HG03342 (cell line): ENCODE data around the gene SEMA4D.

Experiments used
- ATAC-seq: cut with Tn5 transposase; IDR thresholded peaks from one replicate; pipeline ENCODE4 v1.9.1; 2021; ENCODE audit warnings: mild to moderate bottlenecking, moderate library complexity; ENCODE audit not compliant: unreplicated experiment

The SEMA4D gene

DNA sequence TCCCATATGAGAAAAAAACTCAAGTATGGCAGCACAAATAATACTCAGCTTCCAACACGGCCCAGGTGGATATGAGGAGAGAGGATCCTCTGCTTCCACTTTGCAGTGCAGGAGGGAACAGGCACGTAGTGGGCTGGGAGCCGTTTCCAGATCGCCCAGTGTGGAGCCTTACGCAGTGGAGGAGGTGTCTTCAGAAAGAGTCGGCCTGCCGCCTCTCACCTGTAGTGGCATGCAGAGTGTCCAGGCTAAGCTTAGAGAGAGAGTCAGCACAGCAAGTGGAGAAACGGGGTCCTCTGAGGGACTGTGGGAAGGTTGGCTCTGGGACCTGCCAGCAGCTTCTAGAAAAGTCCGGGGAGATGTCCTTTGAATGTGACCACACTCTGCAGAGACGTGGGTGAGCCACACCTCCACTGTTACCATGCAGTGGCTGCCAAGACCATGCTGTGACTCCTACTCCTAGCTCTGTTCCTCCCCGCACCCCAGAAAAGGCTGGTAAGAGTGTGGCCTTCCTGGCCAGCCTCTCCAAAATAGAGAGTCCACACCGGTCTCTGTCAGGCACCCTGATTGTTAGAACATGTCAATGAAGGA lies 3.5 kb upstream of the SEMA4D start:
- no peak for ATAC-seq

DNA sequence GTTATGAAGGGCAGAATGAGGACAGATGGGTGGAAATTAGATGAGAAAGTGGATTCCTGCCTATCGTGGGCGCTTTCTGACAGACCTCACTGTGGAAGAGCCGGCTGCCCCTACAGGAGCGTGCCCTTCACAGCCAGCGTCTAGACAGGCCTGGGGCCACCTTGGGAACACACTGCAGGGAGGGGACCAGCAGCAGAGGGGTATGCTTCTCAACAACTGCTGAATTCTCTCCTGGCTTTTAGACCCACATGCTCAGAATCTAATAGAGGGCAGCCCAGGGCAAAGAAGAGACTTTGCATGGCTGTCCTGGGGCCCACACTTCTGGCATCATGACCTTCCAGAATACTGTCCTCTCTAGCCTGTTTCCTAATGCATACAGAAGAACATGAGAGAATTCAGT lies 2.1 kb upstream of the SEMA4D start:
- ATAC-seq = no peak

DNA sequence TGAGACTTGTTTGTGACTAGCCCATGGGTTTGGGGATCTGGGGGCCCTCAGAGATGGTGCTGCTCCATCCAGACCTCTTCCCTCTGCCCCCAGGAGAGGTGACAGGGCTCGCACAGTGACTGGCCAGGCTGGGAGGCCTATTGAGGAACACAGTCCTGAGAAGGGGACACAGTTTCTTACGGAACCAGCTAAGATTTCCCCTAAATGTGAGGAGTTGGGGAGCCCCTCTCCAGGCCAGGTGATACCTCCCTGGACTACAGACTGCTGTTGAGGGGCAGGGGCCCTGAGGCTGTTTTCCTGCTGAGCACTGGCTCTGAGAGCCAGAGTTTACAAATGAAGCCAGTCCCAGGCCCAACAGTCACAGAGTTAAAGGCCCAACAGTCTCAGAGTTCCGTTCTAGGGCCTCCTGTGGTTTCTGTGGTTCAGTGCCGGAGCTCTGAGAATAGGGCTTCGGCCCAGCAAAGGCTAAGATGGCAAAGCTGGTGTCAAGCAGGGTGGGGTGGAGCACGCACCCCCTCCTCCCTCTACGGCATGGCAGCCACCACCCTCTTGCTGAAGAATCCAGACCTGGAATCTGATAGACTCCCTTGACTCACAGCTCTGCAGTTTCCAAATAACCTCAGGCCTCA lies 1.1 kb upstream of the SEMA4D start:
- peak; percentile 39 for ATAC-seq

DNA sequence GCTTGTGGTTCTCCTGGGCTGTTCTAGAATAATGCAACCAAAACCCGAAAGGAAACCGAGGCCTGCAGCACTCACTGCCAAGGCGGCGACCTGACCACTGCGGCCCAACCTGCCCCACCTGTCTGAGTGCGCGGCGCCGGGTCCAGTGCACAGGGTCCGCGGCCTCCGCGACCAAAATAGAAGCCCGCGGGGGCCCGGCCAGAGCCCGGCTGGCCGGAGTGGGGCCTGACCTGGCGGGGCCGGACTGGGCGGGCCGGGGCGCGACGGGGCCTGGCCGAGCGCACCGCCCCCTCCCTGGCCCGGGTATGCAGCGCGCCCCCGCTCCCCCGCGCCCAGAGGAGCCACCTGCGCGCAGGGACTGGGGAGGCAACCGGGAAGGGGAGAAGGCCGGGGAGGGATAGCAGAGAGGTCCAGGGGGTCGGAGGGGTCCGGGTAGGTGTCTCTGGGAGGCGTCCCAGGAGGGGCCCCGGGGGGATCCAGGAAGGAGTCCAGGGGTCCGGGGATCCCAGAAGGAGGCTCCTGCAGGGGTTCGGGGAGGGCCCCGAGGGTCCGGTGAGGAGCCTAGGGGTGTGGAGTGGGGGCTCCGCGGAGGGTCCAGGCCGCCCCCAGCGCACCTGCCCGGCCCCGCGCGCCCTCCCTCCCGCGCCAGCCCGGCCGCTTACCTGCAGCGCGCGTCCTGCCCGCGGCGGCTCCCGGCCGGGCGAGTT lies 503 bp downstream of the SEMA4D start:
- ATAC-seq = no peak

DNA sequence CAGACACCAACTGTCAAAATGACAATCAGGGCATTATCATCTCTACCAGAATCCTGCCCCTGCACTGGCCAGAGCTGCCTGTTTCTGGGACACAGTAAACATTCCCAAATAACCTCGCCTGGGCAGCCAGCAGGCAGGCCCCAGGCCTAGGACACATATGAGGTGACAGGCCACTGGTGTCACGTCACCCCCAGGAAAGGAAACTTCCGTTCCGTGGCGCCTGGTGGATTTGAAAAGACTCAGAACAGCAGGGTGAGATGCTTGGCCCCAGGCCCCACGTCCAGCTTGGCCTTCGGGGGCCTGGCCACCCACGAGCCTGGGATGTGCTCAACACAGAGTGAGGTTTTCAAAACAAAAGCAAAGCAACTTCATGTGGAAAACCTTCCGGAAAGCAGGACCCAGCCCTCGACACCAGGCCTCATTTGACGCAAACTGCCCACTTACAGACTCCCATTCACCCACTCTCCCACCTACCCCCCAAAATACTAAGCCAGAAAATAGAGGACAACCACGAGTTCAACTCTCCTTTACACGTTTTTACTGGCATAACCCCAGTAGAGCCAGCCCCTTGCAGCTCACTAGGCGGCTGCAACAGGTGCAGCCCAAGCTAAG lies 1.2 kb downstream of the SEMA4D start:
- ATAC-seq = no peak

DNA sequence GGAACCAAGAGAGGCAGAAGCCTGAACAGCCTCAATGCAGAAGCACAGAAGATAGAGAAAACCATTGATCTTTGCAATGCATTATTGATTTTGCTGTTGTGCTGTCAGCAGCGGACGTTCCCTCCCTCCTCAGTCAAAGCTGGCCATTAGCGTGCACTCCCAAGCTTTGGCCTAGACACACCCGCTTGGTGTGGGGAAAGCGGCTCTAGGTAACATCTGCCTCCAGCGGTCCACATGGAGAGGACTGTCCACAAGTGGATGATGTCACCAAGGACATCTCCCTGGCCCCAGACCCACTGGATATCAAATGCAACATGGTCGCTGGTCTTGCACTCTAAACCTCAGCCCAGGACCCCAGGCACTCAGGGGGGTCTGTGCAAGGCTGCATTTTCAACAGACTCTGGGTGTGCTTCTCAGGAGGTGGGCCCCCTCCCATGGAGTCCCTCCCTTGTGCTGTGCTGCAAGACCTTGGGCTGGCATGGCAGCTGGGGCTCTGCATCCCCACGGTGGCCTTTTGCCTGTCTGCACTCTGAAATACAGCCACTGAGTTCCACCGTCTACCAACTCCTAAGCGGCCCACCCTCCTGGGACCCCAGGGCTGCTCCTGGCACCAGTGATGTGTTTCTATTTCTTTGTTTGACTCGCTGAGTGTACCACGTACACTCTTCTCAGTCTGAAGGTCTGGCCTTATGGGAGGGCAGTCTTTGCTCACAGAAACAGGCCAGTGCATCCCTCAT lies 1.9 kb downstream of the SEMA4D start:
- no peak for ATAC-seq

DNA sequence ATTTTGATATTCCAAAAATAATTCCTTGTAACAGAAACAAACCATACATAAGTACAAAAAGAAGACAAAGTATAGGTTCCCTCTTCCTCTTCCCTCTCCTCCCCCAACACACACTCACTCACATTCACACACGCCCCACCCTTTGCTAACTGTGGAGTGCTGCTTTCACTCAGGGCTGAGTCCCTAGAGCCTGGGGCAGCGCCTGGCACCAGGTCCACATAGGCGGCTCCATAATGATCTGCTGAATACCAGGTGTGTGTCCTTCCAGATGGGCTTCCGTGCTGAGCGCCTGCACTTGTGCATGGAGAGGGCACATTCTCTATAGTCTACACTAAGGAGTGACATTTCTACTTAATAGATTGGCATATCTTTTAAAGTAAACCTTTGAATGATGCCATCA lies 3.7 kb downstream of the SEMA4D start:
- no peak for ATAC-seq

DNA sequence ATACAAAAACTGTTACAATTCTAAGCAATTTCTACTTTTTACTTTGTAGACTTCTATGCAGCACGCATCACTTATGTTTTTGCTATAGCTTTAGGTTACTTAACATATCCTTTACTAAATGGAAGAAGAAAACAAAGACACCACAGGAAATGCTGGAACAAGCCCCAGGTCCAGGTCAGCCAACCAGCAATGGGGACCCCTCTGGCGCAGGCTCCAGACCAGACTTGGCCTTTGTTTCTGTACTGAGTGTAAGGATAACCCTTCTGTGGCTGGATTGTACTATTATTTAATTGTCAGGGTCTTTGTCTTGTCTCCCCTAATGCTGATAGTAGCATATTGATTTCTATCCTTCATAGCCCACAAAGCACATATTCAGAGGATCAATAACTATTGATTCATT lies 4.2 kb downstream of the SEMA4D start:
- no peak for ATAC-seq

DNA sequence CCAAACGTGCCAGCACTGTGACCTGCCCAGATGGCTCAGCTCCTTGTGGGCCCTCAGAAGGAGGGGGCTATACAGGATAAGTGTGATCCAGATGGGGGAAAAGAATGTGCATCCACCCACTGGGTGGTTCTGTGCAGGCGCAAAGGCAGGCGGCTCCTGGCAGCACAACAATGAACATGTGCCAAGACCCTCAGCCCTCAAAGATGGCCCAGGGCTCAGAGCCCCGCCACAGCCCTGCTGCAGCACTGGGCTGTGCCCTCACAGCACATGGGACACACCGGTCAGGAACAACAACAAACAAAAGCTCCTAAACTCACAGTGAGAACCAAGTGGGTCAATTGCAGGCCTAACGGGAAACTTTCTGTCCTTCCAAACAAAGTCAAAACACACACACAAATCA lies 4.7 kb downstream of the SEMA4D start:
- no peak for ATAC-seq

DNA sequence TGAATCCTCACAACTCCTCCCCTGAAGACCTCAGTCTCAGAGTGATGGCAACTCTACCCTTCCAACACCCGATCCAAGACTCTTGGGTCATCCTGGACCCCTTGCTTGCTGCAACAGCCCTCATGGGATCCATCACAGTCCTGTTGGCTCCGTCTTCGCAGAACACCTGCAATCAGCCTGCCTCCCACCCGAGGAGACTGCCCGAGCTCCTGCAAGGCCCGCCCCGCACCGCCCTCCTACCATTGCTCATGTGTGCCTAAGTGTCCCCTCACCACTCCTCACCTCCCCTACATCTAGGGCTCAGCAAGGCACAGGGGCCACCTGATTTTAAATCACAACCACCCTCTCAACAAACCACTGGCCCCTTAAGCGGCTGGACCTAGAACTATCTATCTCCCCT lies 5.3 kb downstream of the SEMA4D start:
- ATAC-seq = no peak

DNA sequence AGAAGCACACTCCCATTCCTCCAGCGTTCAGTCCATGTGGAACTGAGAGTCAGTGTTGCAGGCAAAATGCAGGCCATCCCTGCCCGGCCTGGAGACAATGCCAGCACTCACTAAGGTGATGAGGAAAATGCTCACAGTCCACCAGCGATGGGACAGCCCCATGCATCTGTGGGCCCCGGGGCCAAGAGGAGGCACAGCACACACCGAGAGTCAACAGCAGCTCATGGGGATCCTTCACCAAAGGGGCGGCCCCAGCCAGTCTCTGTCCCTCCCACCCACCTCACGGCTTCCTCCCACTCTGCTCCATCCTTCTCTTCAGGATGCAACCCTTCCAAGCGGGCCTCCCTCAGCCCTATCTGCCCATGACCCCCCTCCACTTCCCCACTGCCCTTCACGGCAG lies 6.2 kb downstream of the SEMA4D start:
- no peak for ATAC-seq

DNA sequence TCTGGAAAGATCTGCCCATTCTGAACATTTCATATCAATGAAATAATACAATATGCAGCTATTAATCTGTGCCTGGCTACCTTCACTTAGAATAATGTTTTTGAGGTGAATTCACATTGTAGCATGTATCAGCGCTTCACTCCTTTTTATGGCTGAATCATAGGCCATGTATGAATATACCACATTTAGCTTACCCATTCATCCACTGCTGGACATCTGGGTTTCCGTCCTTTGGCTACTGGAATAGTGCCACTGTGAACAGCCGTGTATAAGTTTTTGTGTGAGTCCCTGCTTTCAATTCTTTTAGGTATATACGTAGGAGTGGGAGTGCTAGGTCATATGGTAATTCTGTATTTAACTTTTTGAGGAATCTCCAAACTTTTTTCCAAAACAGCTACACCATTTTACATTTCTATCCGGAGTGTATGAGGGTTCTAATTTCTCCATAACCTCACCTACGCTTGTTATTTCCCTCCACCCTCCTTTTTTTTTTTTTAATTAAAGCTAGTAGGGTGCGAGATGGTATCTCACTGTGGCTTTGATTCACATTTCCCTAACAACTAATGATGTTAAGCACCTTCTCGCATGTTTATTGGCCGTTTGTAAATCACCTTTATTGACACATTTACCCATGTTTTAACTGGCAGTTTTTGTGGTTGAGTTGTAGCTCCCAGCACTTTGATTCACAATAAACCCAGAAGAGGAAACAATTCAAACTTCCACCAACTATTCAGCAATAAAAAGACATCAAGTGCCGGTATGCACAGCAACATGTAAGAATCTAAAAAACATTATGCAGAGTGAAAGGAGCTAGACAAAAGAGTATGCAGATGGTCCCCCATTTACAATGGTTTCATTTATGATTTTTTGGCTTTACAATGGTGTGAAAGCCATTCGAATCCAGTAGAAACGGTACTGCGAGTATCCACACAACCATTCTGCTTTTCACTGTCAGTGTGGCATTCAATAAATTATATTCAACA lies 8.1 kb downstream of the SEMA4D start:
- no peak for ATAC-seq

DNA sequence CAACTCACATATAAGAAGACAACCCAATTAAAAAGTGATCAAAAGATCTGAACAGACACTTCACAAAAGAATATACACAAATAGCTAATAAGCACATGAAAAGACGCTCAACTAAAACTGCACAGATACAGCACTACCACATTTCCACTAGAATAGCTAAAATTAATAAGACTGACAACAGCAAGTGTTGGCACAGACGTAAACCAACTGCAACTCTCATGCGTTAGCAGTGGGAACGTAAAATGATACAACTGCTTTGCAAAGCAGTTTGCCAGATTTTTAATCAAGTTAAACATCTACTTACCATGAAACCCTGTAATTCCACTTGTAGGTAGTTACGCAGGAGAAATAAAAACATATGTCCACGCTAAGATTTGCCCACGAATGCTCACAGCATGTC lies 9.0 kb downstream of the SEMA4D start:
- no peak for ATAC-seq

DNA sequence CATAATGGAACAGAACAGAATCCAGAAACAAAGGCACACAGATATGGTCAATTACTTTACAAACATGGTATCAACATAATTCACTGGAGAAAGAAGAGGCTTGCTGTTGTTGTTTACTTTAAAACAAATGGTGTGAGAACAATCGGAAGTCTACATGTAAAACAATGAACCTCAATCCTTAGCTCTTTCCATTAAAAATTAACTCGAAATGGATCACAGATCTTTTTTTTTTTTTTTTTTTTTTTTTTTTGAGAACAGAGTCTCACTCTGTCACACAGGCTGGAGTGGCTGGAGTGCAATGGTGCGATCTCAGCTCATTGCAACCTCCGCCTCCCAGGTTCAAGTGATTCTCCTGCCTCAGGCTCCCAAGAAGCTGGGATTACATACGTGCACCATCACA lies 9.8 kb downstream of the SEMA4D start:
- ATAC-seq = no peak

DNA sequence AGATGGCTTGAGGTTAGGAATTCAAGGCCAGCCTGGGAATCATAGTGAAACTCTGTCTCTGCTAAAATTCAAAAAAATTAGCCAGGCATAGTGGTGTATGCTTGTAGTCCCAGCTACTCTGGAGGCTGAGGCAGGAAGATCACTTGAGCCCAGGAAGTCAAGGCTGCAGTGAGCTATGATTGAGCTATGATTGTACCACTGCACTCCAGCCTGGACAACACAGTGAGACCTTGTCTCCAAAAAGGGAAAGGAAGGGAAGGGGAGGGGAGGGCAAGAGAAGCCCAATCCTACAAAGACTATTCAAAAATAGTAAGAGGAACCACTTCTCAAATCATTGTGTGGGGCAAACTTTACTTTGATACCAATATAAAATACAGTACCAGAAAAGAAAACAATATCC lies 11.2 kb downstream of the SEMA4D start:
- no peak for ATAC-seq

DNA sequence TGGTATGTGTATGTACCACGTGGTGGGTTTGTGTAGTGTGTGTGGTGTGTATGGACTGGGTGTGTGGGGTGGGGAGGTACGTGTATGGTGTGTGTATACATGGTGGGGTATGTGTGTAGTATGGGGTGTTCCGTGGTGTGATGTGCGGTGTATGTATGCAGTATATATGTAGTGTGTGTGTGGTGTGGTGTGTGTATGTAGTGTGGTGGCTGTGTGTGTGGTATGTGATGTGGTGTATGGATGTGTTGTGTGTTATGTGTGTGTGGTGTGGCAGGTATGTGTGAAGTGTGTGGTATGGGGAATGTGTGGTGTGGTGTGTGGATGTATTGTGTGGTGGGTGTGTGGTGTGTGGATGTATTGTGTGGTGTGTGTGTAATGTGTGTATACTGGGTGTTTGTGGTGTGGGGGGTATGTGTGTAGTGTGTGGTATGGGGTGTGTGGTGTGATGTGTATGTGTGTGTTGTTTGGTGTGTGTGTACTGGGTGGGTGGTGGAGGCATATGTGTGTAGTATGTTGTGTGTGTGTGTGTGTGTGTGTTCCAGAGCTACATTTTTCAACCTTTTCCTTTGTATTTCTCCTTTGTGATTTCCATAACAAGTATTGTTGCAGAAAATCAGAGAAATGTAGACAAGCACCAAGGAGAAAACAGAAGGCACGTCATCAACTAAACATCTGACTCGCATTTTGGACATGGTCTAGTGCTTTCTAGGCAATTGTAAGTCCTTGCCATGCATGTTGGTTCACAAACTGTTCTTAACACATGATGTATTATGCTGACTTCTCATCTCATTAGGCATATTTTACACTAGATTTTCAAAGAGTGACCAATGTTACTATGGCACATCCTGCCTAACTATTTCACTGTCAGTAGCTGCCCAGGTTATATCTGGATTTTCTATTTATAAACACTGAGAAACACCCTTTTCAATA lies 13.2 kb downstream of the SEMA4D start:
- peak; percentile 50 for ATAC-seq

DNA sequence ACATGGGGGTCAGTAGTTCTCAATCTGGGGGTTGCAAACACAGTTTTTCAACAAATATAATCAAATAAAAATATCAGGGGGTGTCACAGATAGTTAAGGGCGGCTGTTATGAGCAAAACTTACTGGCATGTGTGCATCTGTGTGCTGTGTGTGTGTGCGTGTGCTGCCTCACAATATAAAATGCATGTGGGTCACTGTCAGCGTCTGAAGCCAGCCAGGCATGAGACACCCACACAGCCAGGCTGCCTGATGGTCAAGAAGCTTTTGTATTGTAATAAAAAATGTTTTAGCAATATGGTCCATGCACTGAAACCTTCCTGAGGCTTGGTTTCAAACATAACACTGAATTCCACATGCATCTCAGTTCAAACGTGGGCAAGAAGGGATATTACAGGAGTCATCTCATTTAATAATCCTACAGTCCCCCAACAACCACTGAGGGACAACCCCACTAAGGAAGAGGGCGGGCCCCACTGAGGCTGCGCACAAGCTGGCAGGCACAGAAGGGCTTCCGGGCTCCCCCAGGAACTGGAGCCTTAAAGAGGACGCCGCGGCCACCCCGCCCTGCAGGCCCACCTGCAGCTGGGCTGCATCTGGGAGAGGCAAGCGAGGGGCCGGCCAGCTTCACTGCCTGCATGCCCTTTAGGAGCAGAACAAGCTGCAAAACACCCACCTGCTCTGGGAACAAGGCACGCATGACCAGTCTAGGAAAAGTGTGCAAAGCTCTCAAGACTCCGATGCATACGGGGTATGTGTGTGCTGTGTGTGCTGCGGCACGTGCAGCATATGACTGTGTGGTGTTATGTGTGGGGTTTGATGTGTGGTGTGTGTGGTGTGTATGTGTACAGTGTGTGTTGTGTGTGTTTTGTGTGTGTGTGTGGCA lies 14.1 kb downstream of the SEMA4D start:
- ATAC-seq = peak; percentile 75

DNA sequence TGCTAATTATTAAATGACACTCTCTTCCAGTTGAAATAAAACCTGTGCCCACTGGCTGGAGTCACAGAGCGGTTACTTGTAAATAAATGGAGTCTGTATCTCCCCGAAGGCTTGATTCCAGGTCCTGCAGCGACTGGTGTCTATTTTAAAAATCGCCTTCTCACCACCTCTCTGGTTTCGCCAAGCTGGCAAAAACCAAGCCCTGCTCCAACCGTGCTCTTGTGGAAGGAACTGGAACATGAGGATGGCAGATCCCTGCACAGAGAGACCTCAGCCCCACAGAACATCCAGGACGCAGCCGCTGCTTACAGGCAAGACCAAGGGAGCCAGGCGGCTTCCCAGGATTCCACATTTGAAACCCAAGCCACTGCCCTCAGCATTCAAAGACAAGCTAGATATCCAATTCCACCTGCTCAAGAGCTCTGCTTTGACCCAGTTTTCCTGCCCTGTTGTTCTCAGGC lies 15.0 kb downstream of the SEMA4D start:
- ATAC-seq = no peak
